BE2C (cell line): Measurements from ENCODE around the gene ANKRD24.

ENCODE experiments used
- DNase-seq: peaks from one replicate; pipeline ENCODE4 v3.0.0-alpha.2; 2020
- H3K27me3 ChIP-seq: fragments of 250-450 bp; sonication (Bioruptor Pico); 2 replicates; pipeline ENCODE4 v1.5.1; 2020; ENCODE audit warnings: mild to moderate bottlenecking
- H3K36me3 ChIP-seq: fragments of 250-450 bp; sonication (Bioruptor Pico); 2 replicates; pipeline ENCODE4 v1.5.1; 2020; ENCODE audit warnings: mild to moderate bottlenecking
- H3K4me1 ChIP-seq: fragments of 250-450 bp; sonication (Bioruptor Pico); 2 replicates; pipeline ENCODE4 v1.5.1; 2020
- H3K4me3 ChIP-seq: 2 replicates; pipeline ENCODE4 v1.5.1; 2011; ENCODE audit warnings: low read depth, low read length
- H3K9me3 ChIP-seq: fragments of 250-450 bp; sonication (Bioruptor Pico); 2 replicates; pipeline ENCODE4 v1.5.1; 2020
- TF ChIP-seq, protein P1 (sequence below): IDR thresholded peaks from 2 replicates; pipeline ENCODE4 v1.5.1; 2012; ENCODE audit warnings: mild to moderate bottlenecking, low read depth, low read length

The ANKRD24 gene

GRCh38 chr19:4172861-4173473, 9.5 kb upstream of the ANKRD24 start:
- H3K9me3 ChIP-seq, result no peaks in the 10 kb centered on the region
- TF ChIP-seq, protein P1, sequence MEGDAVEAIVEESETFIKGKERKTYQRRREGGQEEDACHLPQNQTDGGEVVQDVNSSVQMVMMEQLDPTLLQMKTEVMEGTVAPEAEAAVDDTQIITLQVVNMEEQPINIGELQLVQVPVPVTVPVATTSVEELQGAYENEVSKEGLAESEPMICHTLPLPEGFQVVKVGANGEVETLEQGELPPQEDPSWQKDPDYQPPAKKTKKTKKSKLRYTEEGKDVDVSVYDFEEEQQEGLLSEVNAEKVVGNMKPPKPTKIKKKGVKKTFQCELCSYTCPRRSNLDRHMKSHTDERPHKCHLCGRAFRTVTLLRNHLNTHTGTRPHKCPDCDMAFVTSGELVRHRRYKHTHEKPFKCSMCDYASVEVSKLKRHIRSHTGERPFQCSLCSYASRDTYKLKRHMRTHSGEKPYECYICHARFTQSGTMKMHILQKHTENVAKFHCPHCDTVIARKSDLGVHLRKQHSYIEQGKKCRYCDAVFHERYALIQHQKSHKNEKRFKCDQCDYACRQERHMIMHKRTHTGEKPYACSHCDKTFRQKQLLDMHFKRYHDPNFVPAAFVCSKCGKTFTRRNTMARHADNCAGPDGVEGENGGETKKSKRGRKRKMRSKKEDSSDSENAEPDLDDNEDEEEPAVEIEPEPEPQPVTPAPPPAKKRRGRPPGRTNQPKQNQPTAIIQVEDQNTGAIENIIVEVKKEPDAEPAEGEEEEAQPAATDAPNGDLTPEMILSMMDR, result no peak
- no peaks in the 10 kb centered on the region for H3K4me1 ChIP-seq
- peak overlapping the region; percentile 25 for H3K4me3 ChIP-seq
- no peaks in the 10 kb centered on the region for H3K36me3 ChIP-seq
- peaks cover 18% of the 10 kb centered on the region for H3K27me3 ChIP-seq
- peak; percentile 52 for DNase-seq

DNA sequence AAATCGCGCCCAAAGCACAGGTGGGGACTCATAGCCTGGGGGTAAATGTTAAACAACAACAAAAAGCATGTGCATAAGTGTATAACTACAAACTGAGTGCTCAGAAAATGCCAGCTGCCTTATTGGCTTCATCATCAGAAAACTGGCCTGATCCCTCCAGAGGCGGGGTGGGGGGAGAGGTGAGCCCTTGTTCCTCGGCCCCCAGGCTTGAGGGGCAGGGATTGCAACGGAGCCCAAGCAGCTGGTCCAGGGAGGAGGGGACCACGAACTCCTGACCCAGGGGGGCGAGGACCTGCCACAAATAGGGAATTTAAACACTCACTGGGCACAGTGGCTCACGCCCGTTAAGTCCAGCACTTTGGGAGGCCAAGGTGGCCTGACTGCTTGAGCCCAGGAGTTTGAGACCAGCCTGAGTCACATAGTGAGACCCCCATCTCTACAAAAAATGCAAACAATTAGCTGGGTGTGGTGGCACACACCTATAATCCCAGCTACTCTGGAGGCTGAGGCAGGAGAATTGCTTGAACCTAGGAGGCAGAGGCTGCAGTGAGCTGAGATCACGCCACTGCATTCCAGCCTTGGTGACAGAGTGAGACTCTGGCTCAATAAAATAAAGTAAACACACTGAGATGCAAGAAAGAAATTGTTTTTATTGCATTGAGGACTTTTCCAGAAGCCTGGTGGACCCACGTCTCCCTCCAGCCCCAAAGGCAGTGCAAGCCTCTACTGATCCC, 8.8 kb upstream of the ANKRD24 start:
- peaks cover 18% of the 10 kb centered on the region for H3K27me3 ChIP-seq
- no peaks in the 10 kb centered on the region for H3K9me3 ChIP-seq
- peak overlapping the region; percentile 25; the same call in 1 of the 2 replicates for H3K4me3 ChIP-seq
- DNase-seq, result no peak
- H3K4me1 ChIP-seq, result no peaks in the 10 kb centered on the region
- TF ChIP-seq, protein P1, result no peak
- no peaks in the 10 kb centered on the region for H3K36me3 ChIP-seq

DNA sequence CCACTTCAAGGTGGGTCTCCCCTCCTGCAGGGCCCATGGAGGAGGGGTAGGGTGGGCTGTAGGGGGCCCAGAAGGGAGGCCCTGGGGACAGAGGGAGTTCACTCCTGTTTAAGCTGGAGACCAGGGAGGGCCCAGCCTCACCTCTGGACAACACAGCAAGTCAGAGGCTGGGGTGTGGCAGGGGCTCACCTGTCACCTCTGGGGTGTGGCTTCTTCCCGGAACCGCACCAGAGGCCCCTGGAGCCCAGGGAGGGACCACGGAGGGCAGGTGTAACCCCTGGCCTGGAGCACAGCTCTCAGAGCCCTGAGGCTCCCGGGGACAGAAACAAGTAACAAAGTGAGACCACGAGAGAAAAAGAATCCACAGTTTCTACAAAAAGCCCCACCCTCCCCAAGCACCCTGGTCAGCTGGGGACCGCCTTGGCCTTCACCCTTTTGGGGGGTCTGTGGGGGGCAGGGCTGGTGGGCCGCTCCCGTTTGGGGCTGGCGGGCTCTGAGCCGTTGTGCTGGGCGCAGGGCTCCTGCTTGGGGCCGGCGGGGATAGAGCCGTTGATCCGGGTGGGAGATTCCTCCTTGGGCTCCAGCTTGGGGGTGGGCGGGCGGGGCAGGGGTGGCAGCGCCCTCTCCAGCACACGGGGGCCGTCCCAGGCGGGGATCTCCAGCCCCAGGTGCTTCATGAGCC, 8.1 kb upstream of the ANKRD24 start:
- Histone ChIP-seq H3K36me3 (no peaks in the 10 kb centered on the region), H3K9me3 (no peaks in the 10 kb centered on the region), H3K4me1 (no peaks in the 10 kb centered on the region), H3K27me3 (peaks cover 18% of the 10 kb centered on the region), H3K4me3 (no peak overlapping the region)
- no peak for DNase-seq
- TF ChIP-seq, protein P1, result no peak

GRCh38 chr19:4174895-4175668, 7.4 kb upstream of the ANKRD24 start:
- TF ChIP-seq, protein P1, result no peak
- peaks cover 18% of the 10 kb centered on the region for H3K27me3 ChIP-seq
- no peaks in the 10 kb centered on the region for H3K4me1 ChIP-seq
- no peak overlapping the region for H3K4me3 ChIP-seq
- no peak for DNase-seq
- H3K9me3 ChIP-seq, result no peaks in the 10 kb centered on the region
- peaks cover under 1% of the 10 kb centered on the region; the same call in 1 of the 2 replicates for H3K36me3 ChIP-seq

DNA sequence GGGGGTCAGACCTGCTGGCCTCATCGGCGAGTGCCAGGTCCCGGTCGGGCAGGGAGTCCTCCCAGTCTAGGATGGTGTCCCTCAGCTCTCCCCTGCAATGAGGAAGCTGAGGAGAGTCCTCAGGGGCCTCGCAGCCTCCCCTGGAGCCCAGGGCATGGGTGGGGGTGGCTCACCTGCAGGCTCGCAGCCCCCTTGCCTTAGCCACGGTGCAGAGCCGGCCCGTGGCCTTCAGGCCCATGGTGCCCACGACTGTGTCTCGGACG, 6.9 kb upstream of the ANKRD24 start:
- no peak overlapping the region for H3K4me3 ChIP-seq
- H3K4me1 ChIP-seq, result no peaks in the 10 kb centered on the region
- peaks cover 18% of the 10 kb centered on the region for H3K27me3 ChIP-seq
- no peaks in the 10 kb centered on the region for H3K9me3 ChIP-seq
- peaks cover 6% of the 10 kb centered on the region for H3K36me3 ChIP-seq
- TF ChIP-seq, protein P1, result no peak
- DNase-seq, result no peak
